LoVo (cell line): Measurements from ENCODE around the gene USH1G.
"Not testable (repeated sequence)": the region's sequence is repeated elsewhere in the genome, so short reads cannot be mapped to it uniquely, and the experiment has no call there.

Source experiments
- DNase-seq: peaks from one replicate; pipeline ENCODE4 v3.0.0-alpha.2; 2016; ENCODE audit warnings: low spot score

Gene USH1G

GRCh38 chr17:74930535-74931036, 7.5 kb upstream of the USH1G start:
- no peak for DNase-seq

GRCh38 chr17:74928786-74929185, 5.7 kb upstream of the USH1G start:
- DNase-seq = no peak

DNA sequence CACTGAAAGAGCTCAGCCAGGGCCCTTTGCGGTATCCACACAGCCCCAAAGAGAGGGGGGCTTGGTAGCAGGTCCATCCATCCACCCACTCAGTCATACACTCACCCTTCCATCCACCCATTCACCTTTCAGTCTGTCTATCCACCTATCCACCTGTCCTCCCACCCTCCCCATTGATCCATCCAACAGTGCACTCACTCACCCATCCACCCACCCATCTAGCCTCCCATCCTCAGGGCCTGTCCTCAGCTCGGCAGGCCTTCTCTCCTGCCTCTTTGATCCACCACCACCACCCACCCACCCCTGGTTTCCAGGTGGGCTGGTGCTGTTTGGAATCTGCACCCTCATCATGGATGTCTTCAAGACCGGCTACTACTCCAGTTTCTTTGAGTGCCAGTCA, 2.2 kb upstream of the USH1G start:
- DNase-seq = no peak

DNA sequence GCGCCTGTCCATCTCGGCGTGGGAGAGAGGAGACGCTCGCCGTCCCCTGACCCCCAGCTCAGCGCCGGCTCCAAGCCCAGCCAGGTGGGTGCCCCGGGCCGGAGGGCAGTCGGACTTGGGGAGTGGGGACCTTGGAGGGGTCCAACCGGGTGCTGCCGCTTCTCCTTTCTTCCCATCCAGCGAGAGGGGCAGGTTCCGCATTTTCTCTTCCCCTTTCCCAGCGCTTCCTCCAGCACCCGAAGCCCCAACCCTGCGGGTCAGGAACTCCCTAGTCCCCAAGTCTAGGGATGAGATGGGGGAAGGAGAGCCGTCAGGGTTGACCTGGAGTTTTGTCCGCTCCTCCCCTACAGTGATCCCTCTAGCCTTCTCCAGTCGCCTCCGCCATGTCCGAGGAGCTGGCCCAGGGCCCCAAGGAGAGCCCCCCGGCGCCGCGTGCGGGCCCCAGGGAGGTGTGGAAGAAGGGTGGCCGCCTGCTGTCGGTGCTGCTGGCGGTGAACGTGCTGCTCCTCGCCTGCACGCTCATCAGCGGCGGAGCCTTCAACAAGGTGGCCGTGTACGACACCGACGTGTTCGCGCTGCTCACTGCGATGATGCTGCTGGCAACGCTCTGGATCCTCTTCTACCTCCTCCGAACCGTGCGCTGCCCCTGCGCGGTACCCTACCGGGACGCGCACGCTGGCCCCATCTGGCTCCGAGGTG, 1.3 kb upstream of the USH1G start, which contains the start of gene OTOP2:
Gene OTOP2 (plus strand): TSS at position 24 of the 699 bp plus-strand sequence. CDS start 360 bp downstream, at position 384.
- DNase-seq = no peak

GRCh38 chr17:74923538-74924249, 639 bp upstream of the USH1G start:
- DNase-seq = peak; percentile 62

DNA sequence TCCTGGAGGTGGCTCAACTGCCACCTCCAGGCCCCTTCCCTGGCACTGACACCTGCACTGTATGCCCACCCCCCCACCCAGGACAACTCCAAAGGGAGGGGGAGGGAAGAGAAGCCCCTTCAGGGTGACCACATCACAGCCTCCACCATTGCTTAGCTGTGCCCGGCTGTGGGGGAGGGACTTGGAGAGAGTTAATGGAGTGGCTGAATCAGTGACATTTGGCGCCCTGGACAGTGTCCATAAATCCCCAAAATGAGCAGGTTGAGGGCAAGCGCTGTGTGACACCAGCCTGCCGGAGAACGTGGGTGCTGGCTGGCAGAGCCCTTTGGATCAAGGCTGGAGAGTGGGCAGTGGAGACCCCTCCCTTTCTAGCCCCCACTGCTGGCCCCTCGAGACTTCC, 883 bp downstream of the USH1G start:
- no peak for DNase-seq

DNA sequence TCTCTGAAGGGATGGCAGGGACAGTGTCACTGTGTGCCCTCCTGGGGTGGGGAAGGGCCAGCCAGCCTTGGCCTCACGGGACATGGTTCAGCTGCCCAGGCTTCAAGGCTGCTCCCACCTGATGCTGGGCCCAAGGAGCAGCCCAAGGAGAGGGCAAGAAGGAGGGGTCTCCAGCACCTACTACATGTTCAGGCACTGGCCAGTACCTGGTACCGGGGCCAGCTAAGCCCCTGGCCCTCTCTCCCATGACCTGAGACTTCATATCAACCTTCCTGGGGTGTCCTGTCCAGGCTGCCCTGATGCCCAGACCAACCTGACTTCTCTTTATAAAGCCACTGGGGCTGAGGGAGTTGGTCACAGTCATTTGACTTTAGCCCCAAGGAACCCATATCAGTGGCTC, 1.3 kb downstream of the USH1G start:
- no peak for DNase-seq

- no peak for DNase-seq
Measured at GRCh38 chr17:74921026-74921681, 1.9 kb downstream of the USH1G start.

GRCh38 chr17:74920642-74921025, 2.4 kb downstream of the USH1G start:
- DNase-seq = no peak

DNA sequence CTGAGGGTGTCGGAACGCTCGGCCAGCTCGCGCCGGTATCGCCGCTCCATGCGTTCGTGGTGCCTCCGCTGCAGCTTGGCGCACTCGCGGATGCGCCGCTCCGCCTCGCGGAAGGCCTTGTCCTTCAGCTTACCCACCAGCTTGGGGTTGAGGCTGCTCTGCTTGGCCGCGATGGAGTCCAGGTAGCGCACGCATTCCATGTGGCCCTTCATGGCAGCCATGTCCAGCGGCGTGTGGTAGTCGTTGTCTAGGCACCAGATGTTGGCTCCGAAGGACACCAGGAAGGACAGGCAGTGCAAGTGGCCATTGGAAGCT, 2.8 kb downstream of the USH1G start:
- DNase-seq = no peak

GRCh38 chr17:74919440-74920305, 3.4 kb downstream of the USH1G start:
- no peak for DNase-seq

- no peak for DNase-seq
Measured at GRCh38 chr17:74918906-74919305, 4.1 kb downstream of the USH1G start.

DNA sequence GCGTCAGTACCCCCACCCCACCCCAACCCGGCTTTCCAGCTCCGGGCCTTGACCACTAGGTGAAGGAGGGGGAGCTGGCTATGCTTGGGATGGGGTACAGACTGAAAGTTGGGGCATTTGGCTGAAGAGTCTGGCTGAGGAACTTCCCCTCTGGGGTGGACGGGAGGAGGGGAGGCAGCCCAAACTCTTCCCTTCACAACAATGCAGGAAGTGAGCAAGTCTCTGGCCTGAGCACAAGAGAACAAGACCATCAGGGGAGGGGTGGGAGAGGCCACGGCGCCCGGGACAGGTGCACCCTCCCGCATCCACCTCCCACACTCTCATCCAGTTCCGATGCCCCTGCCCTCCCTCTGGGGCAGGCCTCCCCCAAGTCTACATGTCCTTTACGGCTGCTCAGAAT, 5.6 kb downstream of the USH1G start:
- DNase-seq = no peak

- no peak for DNase-seq
Measured at GRCh38 chr17:74916851-74917199, 6.2 kb downstream of the USH1G start.

- DNase-seq = no peak
Measured at GRCh38 chr17:74916136-74916850, 6.8 kb downstream of the USH1G start.

GRCh38 chr17:74911423-74911822, 11.6 kb downstream of the USH1G start:
- DNase-seq = not testable (repeated sequence)

DNA sequence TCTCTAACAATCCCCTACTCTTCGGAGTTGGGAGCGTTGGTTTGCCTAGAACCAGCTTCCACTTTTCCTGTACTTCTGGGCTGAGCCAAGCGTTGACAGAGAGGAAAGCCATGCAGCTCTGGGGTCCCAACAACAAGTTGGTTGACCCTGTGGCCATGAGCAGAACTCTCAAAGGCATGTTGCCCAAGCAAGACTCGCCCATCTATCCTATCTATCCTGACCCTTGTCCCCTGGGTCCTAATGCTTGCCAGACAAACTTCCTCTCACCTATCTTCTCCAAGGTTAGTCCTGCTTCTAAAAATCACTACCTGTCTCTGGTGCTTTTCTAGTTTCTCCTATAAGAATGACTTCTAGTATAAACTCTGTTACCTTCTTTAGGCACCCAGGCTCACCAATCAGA, 14.0 kb downstream of the USH1G start:
- DNase-seq = not testable (repeated sequence)

GRCh38 chr17:74907012-74907411, 16.0 kb downstream of the USH1G start:
- no peak for DNase-seq

- not testable (repeated sequence) for DNase-seq
Measured at GRCh38 chr17:74906214-74906793, 16.8 kb downstream of the USH1G start.

DNA sequence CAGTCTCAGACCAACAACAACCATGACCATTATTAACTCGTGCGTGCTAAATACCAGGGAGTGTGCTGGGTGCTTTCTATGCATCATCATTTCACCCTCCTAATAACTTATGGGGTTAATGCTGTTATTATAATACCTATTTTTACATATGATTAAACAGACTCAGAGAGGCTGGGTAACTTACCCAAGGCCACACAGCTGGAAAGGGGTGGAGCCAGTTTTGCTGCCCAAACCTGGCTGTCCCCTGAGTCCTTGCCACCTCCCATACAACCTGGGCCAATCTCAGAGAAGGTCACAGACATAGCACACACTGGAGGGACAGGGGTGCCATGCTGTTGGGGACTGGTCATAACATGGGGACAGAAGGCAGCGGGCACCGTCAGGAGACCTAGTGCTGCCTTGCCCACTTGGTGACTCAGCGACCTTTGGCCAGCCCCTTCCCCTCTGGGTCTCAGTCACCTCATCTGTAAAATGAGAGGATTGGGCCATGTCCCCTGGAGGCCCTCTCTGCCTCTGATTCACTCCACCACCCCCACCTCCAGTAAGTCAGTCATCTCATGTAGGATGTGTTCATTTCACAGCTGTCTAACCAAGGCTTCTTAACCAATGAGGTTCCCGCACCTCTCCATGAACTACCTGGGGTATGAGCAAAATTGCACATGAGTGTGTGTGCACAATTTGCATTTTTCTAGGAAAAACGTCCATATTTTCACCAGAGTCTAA, 18.2 kb downstream of the USH1G start:
- no peak for DNase-seq

DNA sequence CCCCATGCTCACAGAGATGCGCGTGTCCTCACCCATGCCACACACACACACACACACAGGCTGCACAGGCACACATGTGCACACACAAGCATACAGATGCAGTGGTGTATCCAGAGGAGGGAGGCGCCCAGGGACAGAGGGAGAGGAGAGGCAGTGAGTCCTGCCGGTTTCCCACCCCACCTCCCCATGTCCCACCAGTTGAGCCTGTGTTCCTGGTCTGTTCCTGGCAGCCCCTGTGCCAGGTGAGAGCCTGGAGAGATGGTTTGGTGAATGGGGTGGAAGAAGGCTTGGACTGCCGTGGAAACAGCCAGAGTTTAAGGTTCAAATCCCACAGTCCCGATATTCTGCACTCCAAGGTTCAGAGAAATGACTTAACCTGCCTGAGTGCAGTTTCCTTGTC, 19.4 kb downstream of the USH1G start:
- no peak for DNase-seq
